Progenitor cell of endocrine pancreas (in vitro differentiated cells): ENCODE data around the gene METTL9. TPM values are rescaled to one million over a fixed set of nuclear protein-coding genes. Genes with fewer than 3 reads are reported as not detected.
A peak's percentile ranks its signal among the peaks of the same experiment; 100 is the strongest.
"Not testable (repeated sequence)": the region's sequence is repeated elsewhere in the genome, so short reads cannot be mapped to it uniquely, and the experiment has no call there.

Source experiments
- DNase-seq: peaks from one replicate; pipeline ENCODE4 v3.0.0; 2021; ENCODE audit warnings: low spot score; ENCODE audit not compliant: unreplicated experiment
- H3K27ac Mint-ChIP-seq: 2 replicates; pipeline ENCODE4 v1.8.0; 2021; ENCODE audit warnings: mild to moderate bottlenecking, moderate library complexity, mixed read lengths
- H3K27me3 Mint-ChIP-seq: 2 replicates; pipeline ENCODE4 v1.8.0; 2021; ENCODE audit warnings: mixed read lengths
- H3K36me3 Mint-ChIP-seq: 2 replicates; pipeline ENCODE4 v1.8.0; 2022; ENCODE audit warnings: mixed read lengths; ENCODE audit not compliant: insufficient read depth
- H3K4me1 Mint-ChIP-seq: 2 replicates; pipeline ENCODE4 v1.8.0; 2021; ENCODE audit warnings: low read depth, mixed read lengths
- H3K4me3 Mint-ChIP-seq: 2 replicates; pipeline ENCODE4 v1.8.0; 2021; ENCODE audit warnings: low read depth, mild to moderate bottlenecking, moderate library complexity, mixed read lengths
- H3K9me3 Mint-ChIP-seq: 2 replicates; pipeline ENCODE4 v1.8.0; 2021; ENCODE audit warnings: low read depth, mixed read lengths
- CTCF ChIP-seq: fragments of 200-600 bp; sonication (generic); IDR thresholded peaks from one replicate; pipeline ENCODE4 v1.5.0; 2021; ENCODE audit warnings: antibody characterized with exemption, mild to moderate bottlenecking; ENCODE audit not compliant: unreplicated experiment
- total RNA-seq: library from RNA; stranded (reverse); gene quantifications from 2 replicates; pipeline ENCODE4 v1.2.1, GENCODE V29; 2021

Gene METTL9
- total RNA-seq, 1 donor from 2014 or later: 158 TPM

DNA sequence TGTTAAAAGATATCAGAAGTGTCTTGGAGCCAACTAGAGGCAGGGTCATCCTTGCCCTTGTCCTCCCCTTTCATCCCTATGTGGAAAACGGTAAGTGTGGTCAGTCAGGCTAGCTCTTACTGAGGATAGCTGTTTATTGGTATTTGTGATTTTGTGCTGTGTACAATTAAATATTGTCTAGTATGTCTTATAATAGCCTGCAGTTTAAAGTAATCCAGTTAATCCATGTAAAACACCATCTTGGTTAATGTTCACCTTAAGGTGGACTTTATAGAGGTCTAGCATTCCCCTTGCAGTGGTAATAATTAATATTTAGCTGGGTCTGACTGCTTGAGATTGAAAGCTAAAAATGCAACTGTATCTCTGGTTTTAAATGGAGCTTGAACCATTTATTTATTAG lies 25.6 kb downstream of the METTL9 start:
- H3K9me3 Mint-ChIP-seq: peaks cover 4% of the 10 kb centered on the region
- DNase-seq: no peak
- no peak for TF ChIP-seq CTCF
- no peaks in the 10 kb centered on the region for H3K27me3 Mint-ChIP-seq
- H3K27ac Mint-ChIP-seq: no peak overlapping the region
- H3K4me1 Mint-ChIP-seq: peaks cover 6% of the 10 kb centered on the region
- peaks cover 51% of the 10 kb centered on the region for H3K36me3 Mint-ChIP-seq
- no peak overlapping the region for H3K4me3 Mint-ChIP-seq

DNA sequence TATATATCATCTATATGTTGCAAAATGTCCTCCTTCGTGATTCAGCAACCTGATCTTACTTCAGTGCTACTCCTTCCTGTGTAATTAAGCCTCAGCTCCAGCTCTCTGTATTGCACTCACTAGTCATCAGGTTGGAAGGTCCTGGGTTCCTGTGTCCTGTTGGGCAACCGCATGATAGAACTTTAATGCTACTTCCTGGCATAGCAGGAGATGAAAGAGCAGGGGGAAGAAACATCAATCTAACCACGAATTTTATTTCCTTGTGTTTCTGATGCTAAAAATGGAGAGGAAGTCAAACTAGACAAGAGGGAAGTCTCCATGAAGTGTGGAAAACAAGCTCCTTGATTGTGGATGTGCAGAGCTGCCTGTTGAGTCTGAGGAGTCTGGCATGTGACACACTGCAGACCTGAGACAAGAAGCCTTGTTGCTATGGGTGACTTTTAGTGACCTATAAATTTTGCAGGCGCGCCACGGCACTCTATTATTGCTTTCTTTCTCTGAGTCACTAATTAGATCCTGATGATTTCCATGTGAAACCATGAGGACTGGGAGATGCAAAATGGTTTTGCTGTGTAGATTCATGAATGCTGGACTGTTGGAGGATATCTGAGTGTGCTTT lies 27.4 kb downstream of the METTL9 start:
- no peak for TF ChIP-seq CTCF
- Mint-ChIP-seq H3K36me3 (peaks cover 53% of the 10 kb centered on the region), H3K27me3 (no peaks in the 10 kb centered on the region), H3K9me3 (peaks cover 4% of the 10 kb centered on the region), H3K27ac (peak overlapping the region; percentile 62), H3K4me1 (peaks cover 16% of the 10 kb centered on the region), H3K4me3 (no peak overlapping the region)
- DNase-seq: no peak

- H3K4me1 Mint-ChIP-seq: peaks cover 19% of the 10 kb centered on the region
- no peak for DNase-seq
- no peaks in the 10 kb centered on the region for H3K27me3 Mint-ChIP-seq
- H3K27ac Mint-ChIP-seq: no peak overlapping the region
- H3K9me3 Mint-ChIP-seq: peaks cover 4% of the 10 kb centered on the region
- H3K4me3 Mint-ChIP-seq: no peak overlapping the region
- H3K36me3 Mint-ChIP-seq: peaks cover 54% of the 10 kb centered on the region
- no peak for TF ChIP-seq CTCF
Observed at GRCh38 chr16:21628121-21628726, 28.8 kb downstream of the METTL9 start.

DNA sequence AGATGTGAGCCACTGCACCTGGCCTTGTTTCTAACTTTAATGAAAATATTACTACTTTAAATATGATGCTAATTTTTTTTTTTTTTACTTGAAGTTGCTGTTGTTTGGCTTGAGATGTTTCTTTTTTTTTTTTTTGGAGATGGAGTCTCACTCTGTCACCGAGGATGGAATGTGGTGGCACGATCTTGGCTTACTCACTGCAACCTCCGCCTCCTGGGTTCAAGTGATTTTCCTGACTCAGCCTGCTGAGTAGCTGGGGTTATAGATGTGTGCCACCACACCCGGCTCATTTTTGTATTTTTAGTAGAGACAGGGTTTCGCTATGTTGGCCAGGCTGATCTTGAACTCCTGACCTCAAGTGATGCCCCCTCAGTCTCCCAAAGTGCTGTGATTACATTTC lies 29.4 kb downstream of the METTL9 start:
- Mint-ChIP-seq H3K27ac (peak overlapping the region; percentile 69), H3K36me3 (peaks cover 51% of the 10 kb centered on the region), H3K27me3 (no peaks in the 10 kb centered on the region), H3K9me3 (peaks cover 4% of the 10 kb centered on the region), H3K4me1 (peaks cover 19% of the 10 kb centered on the region), H3K4me3 (no peak overlapping the region)
- no peak for TF ChIP-seq CTCF
- DNase-seq: no peak

DNA sequence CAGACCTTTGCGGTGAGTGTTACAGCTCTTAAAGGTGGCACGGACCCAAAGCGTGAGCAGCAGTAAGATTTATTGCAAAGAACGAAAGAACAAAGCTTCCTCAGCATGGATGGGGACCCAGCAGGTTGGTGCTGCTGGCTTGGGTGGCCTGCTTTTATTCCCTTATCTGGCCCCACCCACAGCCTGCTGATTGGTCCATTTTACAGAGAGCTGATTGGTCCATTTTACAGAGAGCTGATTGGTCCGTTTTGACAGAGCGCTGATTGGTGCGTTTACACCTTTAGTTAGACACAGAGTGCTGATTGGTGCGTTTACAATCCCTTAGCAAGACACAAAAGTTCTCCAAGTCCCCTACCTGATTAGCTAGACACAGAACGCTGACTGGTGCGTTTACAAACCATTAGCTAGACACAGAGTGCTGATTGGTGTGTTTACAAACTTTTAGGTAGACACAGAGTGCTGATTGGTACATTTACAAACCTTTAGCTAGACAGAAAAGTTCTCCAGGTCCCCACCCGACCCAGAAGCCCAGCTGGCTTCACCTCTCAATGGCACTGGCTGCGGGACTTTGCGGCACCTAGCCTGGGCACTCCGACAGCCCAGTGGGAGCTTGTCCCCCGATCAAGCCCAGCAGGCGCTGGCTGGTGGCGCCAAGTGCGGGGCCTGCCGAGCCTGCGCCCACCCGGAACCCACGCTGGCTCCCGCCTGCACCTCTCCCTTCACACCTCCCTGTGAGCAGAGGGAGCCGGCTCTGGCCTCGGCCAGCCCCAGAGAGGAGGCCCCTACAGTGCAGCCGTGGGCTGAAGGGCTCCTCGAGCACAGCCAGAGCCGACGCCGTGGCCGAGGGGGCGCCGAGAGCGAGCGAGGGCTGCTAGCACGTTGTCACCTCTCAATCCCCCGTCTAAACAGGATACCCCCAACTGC lies 30.5 kb downstream of the METTL9 start:
- not testable (repeated sequence) for H3K4me3 Mint-ChIP-seq, H3K9me3 Mint-ChIP-seq, H3K27me3 Mint-ChIP-seq, H3K27ac Mint-ChIP-seq, DNase-seq
- H3K4me1 Mint-ChIP-seq: peaks cover 19% of the 10 kb centered on the region
- peaks cover 49% of the 10 kb centered on the region for H3K36me3 Mint-ChIP-seq

DNA sequence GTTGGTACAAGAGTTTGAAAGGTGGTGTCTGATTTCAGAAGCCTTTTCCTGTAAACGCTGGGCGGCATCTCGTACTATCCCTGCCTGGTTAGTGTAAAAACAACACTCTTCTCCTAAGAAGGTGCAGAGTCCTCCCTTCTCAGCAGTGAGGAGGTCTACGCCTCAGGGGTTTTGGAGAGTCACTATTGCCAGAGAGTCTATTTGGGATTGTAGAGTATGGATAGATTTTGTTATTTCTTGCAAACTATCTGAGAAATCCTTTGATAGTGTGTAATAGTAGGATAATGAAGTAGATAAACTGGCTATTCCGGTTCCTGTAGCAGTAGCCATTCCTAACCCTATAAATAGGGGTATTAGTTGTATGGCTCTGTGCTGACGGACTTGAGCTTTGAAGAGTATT lies 31.5 kb downstream of the METTL9 start:
- not testable (repeated sequence) for H3K4me3 Mint-ChIP-seq

DNA sequence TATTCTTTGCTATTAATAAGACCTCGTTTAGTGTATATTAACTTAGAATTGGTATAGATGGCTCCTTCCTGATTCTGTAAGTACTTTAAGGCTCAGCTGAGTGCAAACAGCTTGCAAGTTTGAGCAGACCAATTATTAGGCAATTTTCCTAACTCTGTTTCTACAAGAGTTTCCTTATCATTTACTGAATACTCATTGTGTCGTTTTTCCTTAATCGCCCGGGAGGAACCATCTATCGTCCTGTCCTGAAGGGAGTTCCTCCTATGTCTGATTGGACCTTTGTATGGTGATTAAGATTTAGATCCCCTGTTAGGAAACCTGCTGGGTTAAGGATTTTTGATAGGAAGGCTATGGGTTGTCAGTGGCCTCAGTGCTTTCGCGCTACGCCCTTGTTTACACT lies 32.0 kb downstream of the METTL9 start:
- H3K4me3 Mint-ChIP-seq, DNase-seq, H3K27me3 Mint-ChIP-seq: not testable (repeated sequence)
- H3K4me1 Mint-ChIP-seq: peaks cover 19% of the 10 kb centered on the region
- peaks cover 57% of the 10 kb centered on the region for H3K36me3 Mint-ChIP-seq
- H3K9me3 Mint-ChIP-seq: peaks cover 10% of the 10 kb centered on the region
- peak overlapping the region; percentile 24 for H3K27ac Mint-ChIP-seq

More for the DNA sequence above, 31.5 kb downstream of the METTL9 start:
- H3K9me3 Mint-ChIP-seq, DNase-seq, H3K27me3 Mint-ChIP-seq: not testable (repeated sequence)
- Mint-ChIP-seq H3K36me3 (peaks cover 56% of the 10 kb centered on the region), H3K4me1 (peaks cover 19% of the 10 kb centered on the region), H3K27ac (peak overlapping the region; percentile 81)

DNA sequence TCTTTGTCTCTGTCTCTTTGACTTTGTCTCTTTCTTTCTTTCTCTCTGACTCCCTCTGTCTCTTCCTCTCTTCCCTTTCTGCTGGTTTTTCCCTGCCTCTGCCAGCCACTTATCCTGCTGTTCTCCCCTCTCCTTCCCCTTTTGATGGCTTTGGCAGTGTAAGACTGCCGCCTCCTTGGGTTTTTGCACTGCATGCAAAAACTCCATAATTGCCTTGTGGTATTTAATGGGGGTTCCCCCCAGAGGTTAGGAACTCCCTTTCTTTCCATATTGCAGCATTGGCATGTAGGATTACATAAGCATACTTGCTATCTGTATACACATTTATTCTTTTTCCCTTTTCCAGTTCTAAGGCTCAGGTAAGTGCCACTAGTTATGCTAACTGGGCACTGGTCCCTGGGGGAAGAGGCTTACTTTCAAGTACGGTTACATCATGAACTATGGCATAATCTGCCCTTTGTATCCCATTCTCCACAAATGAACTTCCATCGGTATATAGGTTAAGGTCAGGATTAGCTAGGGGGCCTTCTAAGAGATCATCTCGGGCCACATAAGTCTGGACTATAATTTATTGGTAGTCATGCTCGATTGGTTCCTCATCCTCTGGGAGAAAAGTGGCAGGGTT lies 32.7 kb downstream of the METTL9 start:
- not testable (repeated sequence) for DNase-seq, H3K27me3 Mint-ChIP-seq, H3K4me3 Mint-ChIP-seq
- peaks cover 16% of the 10 kb centered on the region for H3K4me1 Mint-ChIP-seq
- H3K36me3 Mint-ChIP-seq: peaks cover 53% of the 10 kb centered on the region
- H3K9me3 Mint-ChIP-seq: peaks cover 10% of the 10 kb centered on the region
- H3K27ac Mint-ChIP-seq: peak overlapping the region; percentile 57
